H1 (cell line): Measurements from ENCODE around the gene MCM9. TPM values are rescaled to one million over a fixed set of nuclear protein-coding genes. Genes with fewer than 3 reads are reported as not detected.

Source experiments
- BRCA1 ChIP-seq: IDR thresholded peaks from 2 replicates; pipeline ENCODE4 v1.6.1; 2012; ENCODE audit warnings: low read depth, low read length, improper control_type of control experiment
- polyA plus RNA-seq, 7 experiments: library from polyadenylated mRNA; depleted of rRNA in 3 of 7; stranded (reverse) in 5 of 7; unstranded in 2 of 7; fragments of >200 nt in 5 of 7; fragments of 200-250 nt in 2 of 7; gene quantifications; 1 replicate in 5 of 7; 2 replicates in 1 of 7; 4 replicates in 1 of 7; pipeline versions ENCODE4 v1.2.1 to v1.2.3, GENCODE V29; 2011 to 2013; ENCODE audit warnings: missing spikeins in 2 of 7, mixed read lengths in 2 of 7
- total RNA-seq: library from RNA; stranded (reverse); fragmentation: NEBNext Ultra II Directional; extraction: Animal tissue kit (Norgen Biotek cat#: 25700); gene quantifications from 2 replicates; pipeline ENCODE4 v1.2.1, GENCODE V29; 2021

The MCM9 gene
- total and polyA plus RNA-seq, 2 of the 8 experiments (the other 6 are each of a cell fraction or from before 2014, with no cell fraction given), result 3.7 to 11.4 TPM

GRCh38 chr6:118786596-118787453 lies 148.1 kb downstream of the MCM9 start (continued):
- TF ChIP-seq BRCA1, result no peak
